NCI-H187 (cell line): ENCODE data around the gene XXYLT1.

ENCODE experiments used
- DNase-seq, 2 experiments: peaks; one replicate each; lab custom pipeline; 2025; lab: John Stamatoyannopoulos, UW

XXYLT1 gene

DNA sequence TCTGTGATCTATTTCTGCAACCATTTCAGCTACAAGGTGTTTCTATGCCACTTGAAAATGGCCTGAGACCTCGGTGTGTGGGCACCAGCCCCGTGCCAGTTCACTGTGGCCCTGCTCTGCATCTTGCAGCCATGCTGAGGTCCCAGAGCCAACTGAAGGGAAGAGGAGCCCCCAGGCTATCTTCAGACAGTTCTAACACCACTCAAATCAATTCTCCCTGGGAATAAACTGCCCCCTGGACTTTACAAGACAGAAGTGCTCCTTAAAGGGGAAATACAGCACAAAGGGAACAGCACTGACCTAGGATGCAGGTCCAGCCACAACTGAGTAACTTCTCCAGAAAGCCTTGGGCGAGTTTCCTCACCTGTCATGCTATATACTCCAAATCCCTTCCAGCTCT lies 3.9 kb downstream of the XXYLT1 start:
- no peak for DNase-seq

GRCh38 chr3:195266428-195266827 lies 4.5 kb downstream of the XXYLT1 start:
- no peak for DNase-seq

GRCh38 chr3:195265363-195265976 lies 5.5 kb downstream of the XXYLT1 start:
- DNase-seq = no peak

DNA sequence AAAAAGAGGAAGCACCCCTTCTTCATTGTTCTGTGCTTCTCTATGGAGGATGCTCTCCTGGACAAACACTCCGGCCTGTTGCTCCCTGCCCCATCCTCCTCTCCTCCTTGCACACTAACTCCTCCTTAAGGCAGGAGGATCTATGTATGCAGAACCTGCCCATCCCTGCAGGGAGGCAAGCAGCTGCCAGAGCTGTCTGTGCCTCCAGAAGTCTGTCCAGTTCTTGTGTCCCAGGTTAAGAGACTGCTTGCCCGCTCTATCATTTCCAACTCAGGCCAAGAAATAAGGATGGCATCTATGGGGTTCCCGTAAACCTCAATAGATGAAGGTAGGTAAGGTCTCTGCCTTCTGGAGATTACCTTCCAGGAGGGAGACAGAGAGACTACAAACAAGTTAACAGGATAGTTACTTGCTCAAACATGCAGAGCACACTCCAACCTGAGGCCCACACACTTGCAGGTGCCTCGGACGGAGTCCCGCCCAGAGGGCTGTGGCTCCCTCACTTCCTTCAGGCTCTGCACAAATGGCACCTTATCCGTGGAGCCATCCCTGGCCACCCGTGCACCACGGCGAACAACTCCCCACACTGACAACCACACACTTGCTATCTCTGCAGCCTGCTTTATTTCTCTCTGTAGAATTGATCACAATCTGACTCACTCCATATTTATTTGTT lies 6.9 kb downstream of the XXYLT1 start:
- DNase-seq = no peak

DNA sequence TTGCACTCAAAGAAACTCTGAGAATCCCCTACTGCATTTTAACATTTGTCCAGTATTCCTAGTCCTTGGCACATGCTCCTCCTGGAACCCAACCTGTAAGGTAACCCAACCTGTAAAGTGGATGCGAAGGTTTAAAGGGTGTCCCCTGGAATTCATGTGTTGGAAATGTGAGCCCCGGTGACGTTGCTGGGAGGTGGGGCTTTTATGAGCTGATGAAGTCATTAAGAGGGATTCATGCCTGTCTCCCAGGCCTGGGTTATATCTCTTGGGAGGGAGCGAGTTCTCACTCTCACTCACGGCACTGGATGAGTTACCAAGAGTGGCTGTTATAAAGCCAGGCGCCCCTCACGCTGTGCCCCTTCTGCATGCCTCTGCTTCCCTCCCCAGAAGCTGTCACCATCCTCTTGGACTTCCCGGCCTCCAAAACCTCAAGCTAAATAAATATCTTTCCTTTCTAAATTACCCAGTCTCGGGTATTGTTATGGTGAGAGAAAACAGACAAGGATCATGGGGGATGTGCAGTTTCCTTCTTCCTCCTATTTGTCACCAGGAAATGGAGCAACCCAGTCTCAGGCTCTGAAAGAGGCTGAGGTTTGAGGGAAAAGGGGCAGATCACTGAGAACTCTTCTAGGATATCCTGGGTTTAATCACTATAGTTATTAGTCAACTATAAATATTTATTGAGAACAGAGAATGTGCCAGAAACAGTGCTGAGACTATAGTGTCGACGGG lies 7.6 kb downstream of the XXYLT1 start:
- no peak for DNase-seq

DNA sequence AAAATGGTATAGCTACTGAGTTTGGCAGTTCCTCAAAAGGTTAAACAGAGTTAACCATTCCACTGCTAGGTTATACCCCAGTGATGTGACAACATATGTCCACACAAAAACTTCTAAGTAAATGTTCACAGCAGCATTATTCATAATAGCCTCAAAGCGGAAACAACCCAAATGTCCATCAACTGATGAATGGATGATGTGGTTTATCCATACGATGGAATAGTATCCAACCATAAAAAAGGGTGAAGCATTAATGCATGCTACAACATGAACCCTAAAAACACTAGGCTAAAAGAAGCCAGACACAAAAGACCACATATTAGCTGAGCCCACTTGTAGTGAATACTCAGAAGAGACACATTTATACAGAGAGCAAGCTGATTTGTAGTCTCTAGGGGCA lies 9.0 kb downstream of the XXYLT1 start:
- no peak for DNase-seq

DNA sequence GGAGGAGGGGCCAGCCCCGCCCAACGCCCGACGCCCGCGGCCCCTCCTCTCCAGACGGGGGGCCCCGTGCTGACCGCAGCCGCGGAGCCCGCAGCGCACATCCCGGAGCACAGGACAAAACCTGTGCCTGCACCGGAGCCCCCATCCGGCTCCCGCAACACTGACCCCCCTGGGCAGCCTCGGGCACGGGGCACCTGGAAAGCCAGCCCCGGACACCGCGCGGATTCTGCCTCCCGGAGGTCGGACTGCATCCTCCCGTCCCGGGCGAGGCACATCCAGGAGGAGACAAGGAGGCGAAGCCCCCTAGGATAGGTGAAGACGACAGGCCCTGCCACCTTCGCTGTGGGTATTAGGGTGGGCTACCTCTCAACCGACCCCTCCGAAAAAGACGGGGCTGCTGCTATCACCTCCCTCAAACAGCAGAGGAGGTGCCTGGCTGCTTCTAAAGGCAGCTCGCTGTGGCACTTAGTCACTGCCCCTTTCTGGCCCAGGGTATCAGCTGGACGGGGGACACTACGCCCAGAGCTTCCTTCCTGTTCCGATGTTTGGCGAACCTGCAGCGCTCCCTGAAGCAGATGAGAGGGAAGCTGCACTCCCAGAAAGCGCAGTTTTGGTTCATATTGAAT lies 10.6 kb downstream of the XXYLT1 start:
- peak in 1 of 2 experiments; percentile 22 for DNase-seq

- peak; percentile 53 to 76 for DNase-seq
Measured at GRCh38 chr3:195259475-195260279, 11.3 kb downstream of the XXYLT1 start.

GRCh38 chr3:195259154-195259474 lies 11.8 kb downstream of the XXYLT1 start:
- no peak for DNase-seq

DNA sequence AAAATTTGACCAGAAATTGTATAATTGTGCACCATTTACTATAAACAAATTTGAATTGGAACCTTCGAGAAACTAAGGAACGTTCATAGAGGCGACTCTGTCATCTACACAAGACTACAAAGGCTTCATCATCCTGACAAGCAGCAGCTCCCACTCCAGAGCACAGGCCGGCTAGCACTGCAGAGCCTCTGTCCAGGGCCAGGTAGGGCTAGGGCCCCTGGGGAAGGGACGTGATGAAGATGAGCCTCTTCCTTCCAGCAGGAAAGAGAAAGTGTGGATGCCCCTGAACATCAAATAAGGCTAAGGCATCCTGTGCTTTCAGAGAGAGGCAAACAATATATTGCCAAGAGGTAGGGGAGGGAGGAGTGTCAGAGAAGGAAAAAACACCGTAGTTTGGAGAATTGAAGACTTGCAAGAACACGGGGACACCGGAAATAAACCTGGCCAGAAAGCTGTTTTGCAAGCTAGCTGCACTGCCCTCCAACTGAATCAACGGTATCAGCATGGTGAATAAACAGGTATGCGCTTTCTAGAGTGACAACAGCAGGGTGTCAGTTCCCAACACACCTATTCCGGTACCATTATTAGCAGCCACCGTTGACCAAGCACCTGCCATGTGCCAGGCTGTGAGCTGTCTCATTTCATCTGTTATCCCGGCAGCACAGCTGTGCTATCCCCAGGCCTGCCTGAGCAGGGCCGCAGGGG lies 12.4 kb downstream of the XXYLT1 start:
- no peak for DNase-seq

DNA sequence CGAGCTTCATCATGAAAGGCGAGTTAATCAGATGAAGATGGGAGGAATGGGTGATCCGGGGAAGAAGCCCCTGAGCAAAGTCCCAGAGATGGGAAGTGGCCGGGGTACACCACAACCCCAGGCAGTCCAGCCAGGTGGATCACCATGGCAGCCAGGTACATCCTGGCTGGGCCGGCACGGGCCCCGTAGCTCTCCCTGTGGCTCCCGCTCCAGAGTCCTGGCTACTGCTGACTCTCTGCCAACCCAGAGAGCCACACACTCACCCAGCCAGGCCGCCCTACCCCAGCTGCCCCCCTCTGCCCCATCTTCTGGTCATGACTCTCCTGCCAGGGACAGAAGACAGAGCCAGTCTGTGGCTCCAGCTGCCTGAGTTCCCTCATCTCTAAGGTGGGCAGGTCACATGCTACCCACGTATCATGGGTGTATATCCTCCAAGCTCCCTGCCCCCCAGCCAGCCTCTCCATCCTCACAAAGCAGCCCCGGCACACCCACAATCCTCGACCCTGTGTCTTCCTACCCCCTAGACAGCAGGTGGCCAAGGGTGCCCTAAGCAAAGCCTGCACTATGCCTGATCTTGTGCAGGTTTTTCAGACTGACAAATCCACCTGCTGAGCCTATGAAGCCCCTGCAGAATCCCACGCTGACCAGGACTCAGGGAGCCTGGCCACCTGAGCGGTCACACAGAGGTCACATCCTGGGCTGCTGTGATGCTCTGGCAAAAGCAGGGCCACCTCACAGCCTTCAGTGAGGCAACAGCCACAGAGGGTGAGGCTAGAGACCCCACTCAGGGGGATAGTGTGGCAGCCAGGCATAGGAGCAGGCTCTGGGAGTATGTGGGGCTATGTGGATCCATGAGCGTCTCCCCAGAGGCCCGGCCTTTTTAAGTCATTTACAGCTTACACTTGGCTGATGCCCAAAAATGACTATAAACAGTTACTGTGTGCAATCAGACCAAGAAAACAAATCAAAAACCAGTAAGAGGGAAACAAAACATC lies 13.2 kb downstream of the XXYLT1 start:
- DNase-seq = no peak

- DNase-seq = no peak
Measured at GRCh38 chr3:195256639-195257453, 14.1 kb downstream of the XXYLT1 start.

GRCh38 chr3:195255571-195256501 lies 15.1 kb downstream of the XXYLT1 start:
- no peak for DNase-seq

DNA sequence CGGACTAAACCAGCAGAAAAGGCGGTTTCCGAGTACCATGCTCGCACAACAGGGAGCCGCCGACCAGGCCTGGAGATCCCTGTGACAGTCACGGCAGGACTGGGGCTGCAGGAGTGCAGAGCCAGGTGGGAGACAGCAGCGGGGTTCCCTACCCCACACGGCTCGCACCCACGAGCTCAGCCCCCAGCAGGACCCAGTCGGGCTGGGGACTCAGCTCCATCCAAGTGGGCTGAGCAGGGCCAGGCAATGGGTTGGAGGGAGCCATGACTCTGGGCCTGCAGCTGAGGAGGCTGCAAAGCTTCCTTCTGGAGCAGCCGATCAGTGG lies 15.8 kb downstream of the XXYLT1 start:
- no peak for DNase-seq

DNA sequence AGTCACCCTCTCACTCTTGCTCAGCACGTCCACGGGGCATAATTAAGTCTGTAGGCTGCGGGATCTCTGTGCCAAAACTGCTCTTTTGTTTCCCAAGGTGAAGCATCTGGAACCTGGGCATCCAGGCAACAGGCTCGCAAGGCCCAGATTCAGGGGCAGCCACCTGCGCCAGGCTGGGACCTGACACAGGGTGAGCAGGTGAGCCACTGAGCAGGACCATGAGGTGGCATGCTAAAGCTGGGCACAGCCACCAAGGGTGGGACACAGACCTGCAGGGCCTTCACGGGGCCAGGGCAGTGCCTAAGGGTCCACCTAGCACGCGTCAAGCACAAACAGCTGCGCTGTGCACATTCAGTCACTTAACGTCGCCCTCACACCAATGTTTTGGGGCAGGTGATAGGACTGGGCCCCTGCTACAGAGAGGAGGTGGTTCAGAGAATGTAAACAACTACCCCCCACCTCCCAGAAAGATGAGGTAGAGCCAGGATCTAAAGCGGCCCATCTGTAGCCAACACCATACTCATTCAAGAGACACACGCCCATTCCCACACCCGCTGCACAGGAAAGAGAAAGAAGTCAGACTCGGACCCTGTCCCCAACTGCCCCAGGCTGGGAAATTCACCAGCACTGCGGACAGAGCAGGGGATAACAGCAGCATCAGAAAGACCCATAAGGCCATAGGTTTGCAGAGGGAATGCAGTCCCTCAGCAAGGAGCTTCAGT lies 16.3 kb downstream of the XXYLT1 start:
- DNase-seq = no peak

GRCh38 chr3:195253923-195254432 lies 17.0 kb downstream of the XXYLT1 start:
- DNase-seq = no peak

- DNase-seq = no peak
Measured at GRCh38 chr3:195251336-195252065, 19.5 kb downstream of the XXYLT1 start.
